GM12878 (cell line): ENCODE results near the gene BEST1. TPM values are rescaled to one million over a fixed set of nuclear protein-coding genes. Genes with fewer than 3 reads are reported as not detected.

ENCODE experiments used
- ATAC-seq: fragments of 200-7000 bp; cut with Tn5 transposase; 3 replicates; pipeline ENCODE4 v1.9.1; 2020; ENCODE audit warnings: mild to moderate bottlenecking, moderate library complexity
- BruUV-seq: library from RNA; stranded (reverse); fragments of 400-500 nt; replicated peaks from 2 replicates; lab custom pipeline; 2021; lab: Mats Ljungman, UMichigan
- CTCF ChIA-PET: fragments of 300-600 bp; sonication (Branson Sonifier 250); formaldehyde crosslinking; extraction: SDS; loops from one replicate; lab custom pipeline; 2021; ENCODE audit warnings: inconsistent platforms; lab: Yijun Ruan, JAX
- POLR2A ChIA-PET: fragments of 350-600 bp; formaldehyde crosslinking; extraction: SDS; loops from one replicate; lab custom pipeline; 2021; ENCODE audit warnings: inconsistent platforms; lab: Charles Lee
- RAD21 ChIA-PET: fragments of 300-600 bp; sonication (Branson Sonifier 250); formaldehyde crosslinking; loops from one replicate; lab custom pipeline; 2023; ENCODE audit warnings: antibody characterized with exemption; ENCODE audit not compliant: unreplicated experiment; lab: Charles Lee
- SMC1A ChIA-PET: fragments of 300-600 bp; sonication (Branson Sonifier 250); formaldehyde crosslinking; loops from one replicate; lab custom pipeline; 2023; ENCODE audit not compliant: unreplicated experiment, uncharacterized antibody; lab: Charles Lee
- DNase-seq: peaks from one replicate; pipeline ENCODE4 v3.0.0-alpha.2; 2011; ENCODE audit warnings: low read depth, low spot score
- FAIRE-seq: peaks from 3 replicates; lab custom pipeline; 2011; peaks lifted over from hg19 to GRCh38; lab: Jason Lieb, UNC
- H2AFZ ChIP-seq: 2 replicates; pipeline ENCODE4 v1.6.0; 2011; ENCODE audit warnings: low read depth, low read length, control low read depth; ENCODE audit not compliant: control insufficient read depth
- H3K27ac ChIP-seq: 2 replicates; pipeline ENCODE4 v1.5.1; 2011; ENCODE audit warnings: control low read depth; ENCODE audit not compliant: control insufficient read depth, insufficient read depth
- H3K27me3 ChIP-seq, 2 experiments: replicated peaks in 1 of 2; 2 replicates each; pipeline versions ENCODE4 v1.6.0 to v1.6.1; 2011; ENCODE audit warnings: low read length in 1 of 2; ENCODE audit not compliant: control insufficient read depth in 2 of 2, insufficient read depth in 2 of 2
- H3K36me3 ChIP-seq, 2 experiments: 2 replicates each; pipeline ENCODE4 v1.5.1; 2011; ENCODE audit warnings: low read length in 1 of 2; ENCODE audit not compliant: control insufficient read depth in 2 of 2, insufficient read depth in 2 of 2
- H3K4me1 ChIP-seq: 2 replicates; pipeline ENCODE4 v1.6.1; 2011; ENCODE audit warnings: mild to moderate bottlenecking, low read length, moderate library complexity, mixed read lengths; ENCODE audit not compliant: control insufficient read depth, insufficient read depth
- H3K4me2 ChIP-seq: 2 replicates; pipeline ENCODE4 v1.6.0; 2011; ENCODE audit warnings: control low read depth; ENCODE audit not compliant: control insufficient read depth, insufficient read depth
- H3K4me3 ChIP-seq: fragments of 200-600 bp; sonication (generic); 2 replicates; pipeline ENCODE4 v1.5.1; 2016
- H3K79me2 ChIP-seq: 2 replicates; pipeline ENCODE4 v1.6.0; 2011; ENCODE audit warnings: low read length; ENCODE audit not compliant: control insufficient read depth, insufficient read depth
- H3K9ac ChIP-seq: 2 replicates; pipeline ENCODE4 v1.8.0; 2011; ENCODE audit warnings: low read length, control low read depth, mixed read lengths; ENCODE audit not compliant: control insufficient read depth, insufficient read depth
- H3K9me3 ChIP-seq: replicated peaks from 3 replicates; pipeline ENCODE4 v1.5.1; 2011; ENCODE audit warnings: mild to moderate bottlenecking, low read length; ENCODE audit not compliant: control insufficient read depth, insufficient read depth
- H4K20me1 ChIP-seq: 2 replicates; pipeline ENCODE4 v1.6.0; 2011; ENCODE audit not compliant: control insufficient read depth, insufficient read depth
- LARP7 ChIP-seq: fragments of 450-650 bp; IDR thresholded peaks from 2 replicates; pipeline ENCODE4 v1.6.1; 2017; ENCODE audit warnings: mild to moderate bottlenecking
- MLLT1 ChIP-seq: fragments of 450-650 bp; IDR thresholded peaks from 2 replicates; pipeline ENCODE4 v1.6.1; 2016; ENCODE audit warnings: mild to moderate bottlenecking
- NBN ChIP-seq: fragments of 450-650 bp; IDR thresholded peaks from 2 replicates; pipeline ENCODE4 v1.6.1; 2016
- NKRF ChIP-seq: fragments of 450-650 bp; conservative IDR thresholded peaks from 2 replicates; pipeline ENCODE4 v1.6.1; 2017; ENCODE audit warnings: mild to moderate bottlenecking, moderate library complexity
- PKNOX1 ChIP-seq: fragments of 450-650 bp; IDR thresholded peaks from 2 replicates; pipeline ENCODE4 v1.6.1; 2016; ENCODE audit warnings: mild to moderate bottlenecking
- SIN3A ChIP-seq: IDR thresholded peaks from 2 replicates; pipeline ENCODE4 v1.6.1; 2012; ENCODE audit warnings: low read depth, low read length, improper control_type of control experiment
- WGBS: methylation state at CpG from one replicate; pipeline ENCODE4 v1.1.6; 2016; ENCODE audit warnings: low lambda C conversion rate; ENCODE audit not compliant: insufficient replicate concordance, insufficient coverage; ENCODE audit errors: missing lambda C conversion rate; 5-methylcytosine and 5-hydroxymethylcytosine counted together
- in situ Hi-C: fragments of 300-500 bp; cut with MboI; formaldehyde crosslinking; loops from 9 replicates; pipeline ENCODE4 v1.14.3; 2018; ENCODE audit warnings: mixed read lengths
- intact Hi-C: fragments of 100-400 bp; cut with micrococcal nuclease; formaldehyde crosslinking; loops from one replicate; pipeline ENCODE4 v1.14.2; 2022; ENCODE audit not compliant: unreplicated experiment
- polyA plus RNA-seq, 11 experiments: library from polyadenylated mRNA; depleted of rRNA in 4 of 11; unstranded in 6 of 11; stranded (reverse) in 5 of 11; fragments of >200 nt; fragmentation: Nextera tagmentation in 4 of 11; fragmentation: Illumina TruSeq in 1 of 11; extraction: Ambion mirVana in 4 of 11; extraction: Trizol in 1 of 11; gene quantifications; 1 replicate in 1 of 11; 2 replicates in 10 of 11; pipeline versions ENCODE4 v1.2.1 to v1.2.3, GENCODE V29; 2011 to 2016; ENCODE audit warnings: inconsistent platforms in 2 of 11, missing spikeins in 2 of 11, low read depth in 1 of 11
- total RNA-seq, 4 experiments: library from RNA; depleted of rRNA in 3 of 4; stranded (reverse); fragments of >200 nt in 3 of 4; fragmentation: Illumina TruSeq in 1 of 4; extraction: Trizol in 1 of 4; gene quantifications; 2 replicates each; pipeline versions ENCODE4 v1.2.1 to v1.2.3, GENCODE V29; 2013 to 2021

BEST1 gene
- total and polyA plus RNA-seq, 10 of the 15 experiments (the other 5 are each of a cell fraction or from before 2014, with no cell fraction given): 0.03 to 3.4 (median 0.15) TPM; not detected in 1

- Histone ChIP-seq H3K4me3 (no peak overlapping the region), H3K4me1 (no peaks in the 10 kb centered on the region), H3K36me3 (no peaks in the 10 kb centered on the region), H3K27me3 (peaks cover 6 to 9% of the 10 kb centered on the region in 2 experiments; a peak in 3 of 4 replicates), H4K20me1 (no peaks in the 10 kb centered on the region), H3K79me2 (no peaks in the 10 kb centered on the region), H3K9ac (no peak overlapping the region), H3K9me3 (no peaks in the 10 kb centered on the region), H2AFZ (no peak overlapping the region), H3K4me2 (no peak overlapping the region), H3K27ac (no peak overlapping the region)
- ATAC-seq: no peak
- WGBS: 10% methylated on average over 6 of the region's 6 CpGs
- FAIRE-seq: no peak
- ChIA-PET RAD21 (interaction anchor here (0.6 kb wide), 1 partner anchor 536 kb away, joined by 3 read pairs; no protein-coding TSS in a partner anchor), CTCF (interaction anchor here (1.0 kb wide), 1 partner anchor 20 kb away, joined by 3 read pairs; no protein-coding TSS in a partner anchor), SMC1A (no interaction called here), POLR2A (no interaction called here)
- DNase-seq: no peak
- intact Hi-C loops: no loop called here
- BruUV-seq: no TSS peak
- no peak for TF ChIP-seq SIN3A
- no peak for TF ChIP-seq NKRF
- TF ChIP-seq MLLT1: no peak
- no peak for TF ChIP-seq PKNOX1
- no peak for TF ChIP-seq NBN
- no peak for TF ChIP-seq LARP7
- in situ Hi-C loops: no loop called here
Observed at GRCh38 chr11:61918938-61919704, 31.0 kb upstream of the BEST1 start.
